H1 (cell line): ENCODE data around the gene NTN5. TPM values are rescaled to one million over a fixed set of nuclear protein-coding genes. Genes with fewer than 3 reads are reported as not detected.

Source experiments
- CTCF ChIA-PET: fragments of 300-600 bp; sonication (Branson Sonifier 250); formaldehyde crosslinking; loops from one replicate; lab custom pipeline; 2021; ENCODE audit not compliant: partially characterized antibody; lab: Charles Lee
- POLR2A ChIA-PET: fragments of 300-600 bp; sonication (Branson Sonifier 250); formaldehyde crosslinking; loops from one replicate; lab custom pipeline; 2021; ENCODE audit warnings: inconsistent platforms; ENCODE audit not compliant: partially characterized antibody; lab: Charles Lee
- DNase-seq, 2 experiments: peaks; one replicate each; pipeline versions ENCODE4 v3.0.0 to v3.0.0-alpha.2; 2010 to 2022; ENCODE audit warnings: low spot score in 2 of 2, low read depth in 1 of 2, mixed read lengths in 1 of 2
- FAIRE-seq: peaks from 2 replicates; lab custom pipeline; 2011; peaks lifted over from hg19 to GRCh38; lab: Jason Lieb, UNC
- H2AFZ ChIP-seq: 2 replicates; pipeline ENCODE4 v1.8.1; 2012; ENCODE audit warnings: low read length, inconsistent platforms
- H2AK5ac ChIP-seq: 2 replicates; pipeline ENCODE4 v1.6.1; 2013; ENCODE audit warnings: low read depth, low read length
- H2BK120ac ChIP-seq: replicated peaks from 2 replicates; pipeline ENCODE3; 2013; ENCODE audit warnings: low read depth, low read length, inconsistent platforms
- H2BK12ac ChIP-seq: 2 replicates; pipeline ENCODE4 v1.6.1; 2013; ENCODE audit warnings: low read depth, low read length
- H2BK15ac ChIP-seq: 2 replicates; pipeline ENCODE4 v1.6.1; 2013; ENCODE audit warnings: low read length
- H2BK20ac ChIP-seq: 2 replicates; pipeline ENCODE4 v1.6.1; 2013; ENCODE audit warnings: low read length
- H2BK5ac ChIP-seq: 2 replicates; pipeline ENCODE4 v1.6.1; 2013; ENCODE audit warnings: low read depth, low read length
- H3K14ac ChIP-seq: 2 replicates; pipeline ENCODE4 v1.6.1; 2013; ENCODE audit warnings: inconsistent platforms; ENCODE audit not compliant: insufficient read length
- H3K18ac ChIP-seq: 2 replicates; pipeline ENCODE4 v1.6.1; 2013; ENCODE audit warnings: low read length; ENCODE audit errors: extremely low read depth
- H3K23ac ChIP-seq: 2 replicates; pipeline ENCODE4 v1.6.1; 2013; ENCODE audit warnings: inconsistent platforms; ENCODE audit not compliant: insufficient read length
- H3K23me2 ChIP-seq: 2 replicates; pipeline ENCODE4 v1.6.1; 2013; ENCODE audit warnings: low read depth, low read length
- H3K27ac ChIP-seq: 2 replicates; pipeline ENCODE4 v1.6.1; 2011; ENCODE audit warnings: low read depth, low read length, inconsistent platforms
- H3K27me3 ChIP-seq, 4 experiments: replicated peaks in 1 of 4; 1 replicate in 1 of 4; 2 replicates in 3 of 4; pipeline versions ENCODE4 v1.6.1 to v1.8.1; 2011 to 2013; ENCODE audit warnings: low read length in 3 of 4, mild to moderate bottlenecking in 3 of 4, inconsistent platforms in 2 of 4, mixed read lengths in 2 of 4, moderate library complexity in 1 of 4; ENCODE audit not compliant: control insufficient read depth in 3 of 4, insufficient read depth in 3 of 4; ENCODE audit errors: extremely low read depth in 1 of 4
- H3K36me3 ChIP-seq, 4 experiments: 2 replicates each; pipeline versions ENCODE4 v1.6.1 to v1.8.1; 2011 to 2013; ENCODE audit warnings: mild to moderate bottlenecking in 4 of 4, low read length in 3 of 4, moderate library complexity in 2 of 4, control low read depth in 1 of 4, inconsistent platforms in 1 of 4; ENCODE audit not compliant: insufficient read depth in 4 of 4, control insufficient read depth in 2 of 4
- H3K4ac ChIP-seq: replicated peaks from 2 replicates; pipeline ENCODE3; 2013; ENCODE audit warnings: low read length, low read depth, mixed read lengths, inconsistent platforms; ENCODE audit not compliant: insufficient read length
- H3K4me1 ChIP-seq, 4 experiments: replicated peaks in 1 of 4; 1 replicate in 1 of 4; 2 replicates in 3 of 4; pipeline versions ENCODE4 v1.6.1 to v1.8.1; 2011 to 2013; ENCODE audit warnings: low read length in 3 of 4, inconsistent platforms in 2 of 4, mixed read lengths in 1 of 4; ENCODE audit not compliant: insufficient read depth in 4 of 4, control insufficient read depth in 3 of 4
- H3K4me2 ChIP-seq, 2 experiments: 2 replicates each; pipeline versions ENCODE4 v1.6.1 to v1.8.1; 2011 to 2013; ENCODE audit warnings: low read depth in 2 of 2, low read length in 2 of 2, control low read depth in 1 of 2, inconsistent platforms in 1 of 2, mild to moderate bottlenecking in 1 of 2; ENCODE audit not compliant: insufficient read depth in 1 of 2
- H3K4me3 ChIP-seq, 4 experiments: fragments of 200-600, 300-600 bp in 1 of 4; sonication (generic), shearing (Covaris generic), sonication (Bioruptor Twin) in 1 of 4; 2 replicates each; pipeline versions ENCODE4 v1.5.1 to v1.8.1; 2011 to 2016; ENCODE audit warnings: low read length in 4 of 4, low read depth in 3 of 4, control low read depth in 2 of 4, inconsistent platforms in 2 of 4, mild to moderate bottlenecking in 2 of 4, mixed read lengths in 1 of 4, moderate library complexity in 1 of 4; ENCODE audit not compliant: insufficient read depth in 2 of 4; ENCODE audit errors: extremely low read depth in 1 of 4
- H3K56ac ChIP-seq: replicated peaks from 2 replicates; pipeline ENCODE3; 2013; ENCODE audit warnings: low read depth, mild to moderate bottlenecking, mixed read lengths, low read length, inconsistent platforms; ENCODE audit not compliant: insufficient read length
- H3K79me1 ChIP-seq: 2 replicates; pipeline ENCODE4 v1.6.1; 2013; ENCODE audit warnings: low read depth, low read length, control low read depth
- H3K79me2 ChIP-seq, 2 experiments: 2 replicates each; pipeline versions ENCODE4 v1.6.1 to v1.8.1; 2012 to 2013; ENCODE audit warnings: low read length in 2 of 2, mild to moderate bottlenecking in 2 of 2, inconsistent platforms in 1 of 2; ENCODE audit not compliant: insufficient read depth in 2 of 2, control insufficient read depth in 1 of 2
- H3K9ac ChIP-seq, 4 experiments: replicated peaks in 1 of 4; 1 replicate in 1 of 4; 2 replicates in 3 of 4; pipeline versions ENCODE4 v1.6.1 to v1.8.1; 2011 to 2013; ENCODE audit warnings: low read depth in 3 of 4, low read length in 3 of 4, control low read depth in 2 of 4, mild to moderate bottlenecking in 2 of 4, moderate library complexity in 2 of 4, inconsistent platforms in 1 of 4; ENCODE audit errors: extremely low read depth in 1 of 4
- H3K9me3 ChIP-seq, 2 experiments: 2 replicates each; pipeline versions ENCODE4 v1.6.1 to v1.8.1; 2012 to 2013; ENCODE audit warnings: mild to moderate bottlenecking in 2 of 2, moderate library complexity in 2 of 2, control low read depth in 1 of 2, inconsistent platforms in 1 of 2, low read depth in 1 of 2, low read length in 1 of 2, mixed read lengths in 1 of 2; ENCODE audit not compliant: insufficient read depth in 2 of 2
- H4K20me1 ChIP-seq, 2 experiments: replicated peaks in 1 of 2; 2 replicates each; pipeline versions ENCODE3 to v1.8.1; 2011 to 2013; ENCODE audit warnings: inconsistent platforms in 2 of 2, low read length in 2 of 2, mild to moderate bottlenecking in 1 of 2; ENCODE audit not compliant: insufficient read depth in 2 of 2, control insufficient read depth in 1 of 2
- H4K5ac ChIP-seq: 2 replicates; pipeline ENCODE4 v1.6.1; 2013; ENCODE audit warnings: low read length, low read depth, mixed read lengths, inconsistent platforms; ENCODE audit not compliant: insufficient read length
- H4K8ac ChIP-seq: 2 replicates; pipeline ENCODE4 v1.8.0; 2013; ENCODE audit warnings: mild to moderate bottlenecking, moderate library complexity, low read length, inconsistent platforms; ENCODE audit not compliant: insufficient read depth; ENCODE audit errors: extremely low read depth
- H4K91ac ChIP-seq: replicated peaks from 2 replicates; pipeline ENCODE3; 2013; ENCODE audit warnings: low read length, mixed read lengths, inconsistent platforms; ENCODE audit not compliant: insufficient read length
- WGBS, 2 experiments: shearing (Covaris generic) in 1 of 2; methylation state at CpG; one replicate each; pipeline versions ENCODE4 v1.1.6 to v1.1.7; 2013 to 2015; ENCODE audit warnings: low lambda C conversion rate in 2 of 2, mixed read lengths in 2 of 2, inconsistent platforms in 1 of 2, low coverage in 1 of 2, missing lambda C conversion rate in 1 of 2; ENCODE audit not compliant: insufficient replicate concordance in 2 of 2, insufficient coverage in 1 of 2, insufficient read length in 1 of 2; ENCODE audit errors: extremely low coverage in 1 of 2, missing lambda C conversion rate in 1 of 2; 5-methylcytosine and 5-hydroxymethylcytosine counted together
- polyA plus RNA-seq, 7 experiments: library from polyadenylated mRNA; depleted of rRNA in 3 of 7; stranded (reverse) in 5 of 7; unstranded in 2 of 7; fragments of >200 nt in 5 of 7; fragments of 200-250 nt in 2 of 7; gene quantifications; 1 replicate in 5 of 7; 2 replicates in 1 of 7; 4 replicates in 1 of 7; pipeline versions ENCODE4 v1.2.1 to v1.2.3, GENCODE V29; 2011 to 2013; ENCODE audit warnings: missing spikeins in 2 of 7, mixed read lengths in 2 of 7
- total RNA-seq: library from RNA; stranded (reverse); fragmentation: NEBNext Ultra II Directional; extraction: Animal tissue kit (Norgen Biotek cat#: 25700); gene quantifications from 2 replicates; pipeline ENCODE4 v1.2.1, GENCODE V29; 2021

The NTN5 gene
- total and polyA plus RNA-seq, 2 of the 8 experiments (the other 6 are each of a cell fraction or from before 2014, with no cell fraction given): 0.47 to 0.85 TPM

- no peak overlapping the region for H3K56ac ChIP-seq
Measured at GRCh38 chr19:48668332-48668731, 4.5 kb downstream of the NTN5 start.

More at GRCh38 chr19:48668332-48668731, 4.5 kb downstream of the NTN5 start:
- Histone ChIP-seq H3K27ac (no peak overlapping the region), H4K8ac (no peak overlapping the region), H3K23me2 (peaks cover 16% of the 10 kb centered on the region; the same call in 1 of the 2 replicates), H4K20me1 (peaks cover 0 to 4% of the 10 kb centered on the region in 2 experiments), H3K23ac (no peak overlapping the region), H3K79me2 (no peaks in the 10 kb centered on the region; a peak in 1 of 4 replicates), H3K9ac (no peak overlapping the region), H3K4me1 (peaks cover 0 to 6% (median 3%) of the 10 kb centered on the region in 4 experiments; a peak in 6 of 7 replicates), H3K14ac (no peak overlapping the region), H3K36me3 (no peaks in the 10 kb centered on the region), H3K4me3 (no peak overlapping the region), H2AFZ (no peak overlapping the region), H2BK120ac (no peak overlapping the region), H3K79me1 (no peaks in the 10 kb centered on the region), H3K18ac (no peak overlapping the region), H4K91ac (no peak overlapping the region), H3K9me3 (peaks cover 0 to 3% of the 10 kb centered on the region in 2 experiments; a peak in 1 of 4 replicates), H3K4me2 (no peak overlapping the region), H2BK15ac (no peak overlapping the region), H2AK5ac (no peak overlapping the region), H2BK20ac (no peak overlapping the region), H3K27me3 (no peaks in the 10 kb centered on the region; a peak in 1 of 7 replicates), H2BK12ac (no peak overlapping the region), H2BK5ac (no peak overlapping the region), H4K5ac (no peak overlapping the region), H3K4ac (no peak overlapping the region)
- DNase-seq (no peak), FAIRE-seq (no peak)
- WGBS, 2 experiments: 91% methylated on average over 3 of the region's 3 CpGs; no CpG with 5 or more reads in 1 of the 2 experiments
- ChIA-PET POLR2A (interaction anchor here (0.9 to 1.0 kb wide), 2 partner anchors 23 to 68 kb away, joined by 4 read pairs; no protein-coding TSS in a partner anchor), CTCF (interaction anchor here (0.7 kb wide), 1 partner anchor 159 kb away, joined by 3 read pairs; no protein-coding TSS in a partner anchor)
